Measurements from ENCODE around the gene OBSCN.
"Not testable (repeated sequence)": the region's sequence is repeated elsewhere in the genome, so short reads cannot be mapped to it uniquely, and the experiment has no call there.

The OBSCN gene

GRCh38 chr1:228226956-228227791 lies 19.3 kb downstream of the OBSCN start:
- DNase-seq, result no peak

GRCh38 chr1:228228147-228228546 lies 20.3 kb downstream of the OBSCN start:
- DNase-seq, result not testable (repeated sequence)

GRCh38 chr1:228228601-228229074 lies 20.8 kb downstream of the OBSCN start:
- DNase-seq, result no peak

- DNase-seq, result no peak
Measured at GRCh38 chr1:228231189-228231588, 23.3 kb downstream of the OBSCN start.

- DNase-seq, result no peak
Measured at GRCh38 chr1:228233136-228233535, 25.3 kb downstream of the OBSCN start.

- DNase-seq, result no peak
Measured at GRCh38 chr1:228234921-228235320, 27.1 kb downstream of the OBSCN start.

GRCh38 chr1:228236744-228237143 lies 28.9 kb downstream of the OBSCN start:
- DNase-seq, result no peak

GRCh38 chr1:228238007-228238406 lies 30.2 kb downstream of the OBSCN start:
- no peak for DNase-seq

GRCh38 chr1:228238461-228238860 lies 30.6 kb downstream of the OBSCN start:
- no peak for DNase-seq

- DNase-seq, result no peak
Measured at GRCh38 chr1:228240411-228241240, 32.8 kb downstream of the OBSCN start.

GRCh38 chr1:228241259-228241658 lies 33.4 kb downstream of the OBSCN start:
- DNase-seq, result no peak

- no peak for DNase-seq
Measured at GRCh38 chr1:228242409-228242808, 34.6 kb downstream of the OBSCN start.

GRCh38 chr1:228243093-228243492 lies 35.2 kb downstream of the OBSCN start:
- DNase-seq, result no peak

- DNase-seq, result not testable (repeated sequence)
Measured at GRCh38 chr1:228243989-228244388, 36.1 kb downstream of the OBSCN start.

- no peak for DNase-seq
Measured at GRCh38 chr1:228245111-228245510, 37.3 kb downstream of the OBSCN start.

- no peak for DNase-seq
Measured at GRCh38 chr1:228246216-228246900, 38.5 kb downstream of the OBSCN start.

- no peak for DNase-seq
Measured at GRCh38 chr1:228249513-228250305, 41.9 kb downstream of the OBSCN start.

GRCh38 chr1:228252476-228252875 lies 44.6 kb downstream of the OBSCN start:
- not testable (repeated sequence) for DNase-seq

- no peak for DNase-seq
Measured at GRCh38 chr1:228256626-228257375, 49.0 kb downstream of the OBSCN start.

- no peak for DNase-seq
Measured at GRCh38 chr1:228258486-228258885, 50.6 kb downstream of the OBSCN start.

- DNase-seq, result no peak
Measured at GRCh38 chr1:228259368-228259894, 51.6 kb downstream of the OBSCN start.

Data from stimulated activated naive CD4-positive, alpha-beta T cell (primary cell).